Activated CD8-positive, alpha-beta memory T cell treated with anti-CD3 and anti-CD28 coated beads for 1 hour (primary cell): ENCODE measurements around the gene CCSER2.
"Not testable (repeated sequence)": the region's sequence is repeated elsewhere in the genome, so short reads cannot be mapped to it uniquely, and the experiment has no call there.

ENCODE experiments used
- DNase-seq, 2 donors: peaks; one replicate each; pipeline ENCODE4 v3.0.0-alpha.2; 2020; ENCODE audit warnings: low read depth in 1 of 2; ENCODE audit errors: extremely low read depth in 1 of 2

CCSER2 gene

DNA sequence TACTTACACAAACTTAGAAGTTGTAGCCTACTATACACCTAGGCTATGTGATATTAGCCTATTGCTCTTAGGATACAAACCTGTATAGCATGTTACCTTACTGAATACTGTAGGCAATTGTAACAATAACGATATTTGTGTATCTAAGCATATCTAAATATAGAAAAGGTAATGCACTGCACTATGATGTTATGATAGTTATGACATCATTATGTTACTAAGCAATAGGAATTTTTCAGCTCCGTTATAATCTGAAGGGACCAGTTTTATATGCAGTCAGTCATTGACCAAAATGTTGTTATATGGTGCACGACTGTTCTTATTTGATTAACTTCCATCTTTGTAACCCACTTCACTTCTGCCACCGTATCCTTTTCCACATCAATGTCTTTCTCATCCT lies 62.0 kb downstream of the CCSER2 start:
- no peak for DNase-seq

DNA sequence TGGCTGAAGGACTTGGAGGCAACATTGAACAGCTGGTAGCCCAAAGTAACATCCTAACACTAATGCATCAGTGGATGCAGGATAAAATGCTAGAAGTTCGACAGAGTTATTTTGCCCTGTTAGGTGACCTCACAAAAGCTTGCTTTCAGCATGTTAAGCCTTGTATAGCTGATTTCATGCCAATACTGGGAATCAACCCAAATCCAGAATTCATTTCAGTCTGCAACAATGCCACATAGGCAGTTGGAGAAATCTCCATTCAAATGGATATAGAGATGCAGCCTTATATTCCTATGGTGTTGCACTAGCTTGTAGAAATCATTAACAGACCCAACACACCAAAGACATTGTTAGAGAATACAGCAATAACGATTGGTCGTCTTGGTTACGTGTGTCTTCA lies 62.9 kb downstream of the CCSER2 start:
- no peak for DNase-seq

DNA sequence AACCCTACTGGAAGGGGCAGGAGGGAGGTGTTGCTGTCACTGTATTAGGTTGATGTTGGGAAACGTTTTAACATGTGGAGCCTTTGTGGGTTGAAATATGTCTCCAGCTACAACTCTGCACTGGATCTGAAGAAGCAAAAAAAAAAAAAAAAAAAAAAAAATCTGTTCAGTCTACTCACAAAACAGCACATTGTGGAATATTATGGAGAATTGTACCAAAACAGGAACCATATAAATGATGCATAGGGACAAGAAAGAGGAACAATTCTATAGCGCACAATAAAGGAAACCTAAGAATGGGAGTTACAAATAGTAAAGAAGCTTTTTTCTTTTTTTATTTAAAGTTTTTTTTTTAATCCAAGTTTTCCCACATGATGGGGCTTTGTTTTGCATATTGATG lies 63.8 kb downstream of the CCSER2 start:
- DNase-seq: no peak

DNA sequence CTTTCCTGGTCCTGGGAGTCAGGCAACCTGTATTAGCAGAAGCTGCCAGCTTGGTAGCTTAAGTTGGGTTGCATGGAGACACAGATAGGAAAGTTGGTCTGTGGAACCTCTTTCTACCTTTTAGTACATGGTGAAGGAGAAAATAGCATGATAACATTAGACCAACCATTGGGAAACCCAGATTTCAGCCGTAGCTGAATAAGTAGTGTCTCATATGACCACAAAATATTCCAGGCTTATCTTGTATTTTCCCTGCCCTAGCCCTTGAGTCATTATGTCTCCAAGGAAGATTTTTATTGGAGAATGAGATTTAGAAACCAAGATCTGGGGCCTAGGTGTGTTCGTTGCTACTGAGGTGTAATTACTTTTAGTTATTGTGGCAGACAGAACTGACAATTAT lies 67.2 kb downstream of the CCSER2 start:
- DNase-seq: no peak

DNA sequence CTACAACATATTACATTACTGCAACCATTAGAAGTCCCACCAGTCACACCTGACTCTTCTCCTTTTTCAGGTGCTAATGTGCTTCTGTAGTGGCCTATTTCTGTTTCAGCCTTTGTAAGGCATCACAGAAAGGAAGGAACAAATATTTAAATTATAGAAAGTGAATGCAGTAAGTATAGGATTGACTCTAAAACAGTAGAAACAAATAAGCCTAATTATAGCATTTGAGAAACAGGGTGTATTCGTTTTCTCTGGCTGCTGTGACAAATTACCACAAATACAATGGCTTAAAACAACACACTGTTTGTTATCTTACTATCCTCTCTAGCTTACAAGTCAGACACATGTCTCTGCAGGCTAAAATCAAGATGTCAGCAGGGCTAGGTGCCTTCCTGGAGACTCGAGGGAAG lies 69.4 kb downstream of the CCSER2 start:
- DNase-seq: no peak

DNA sequence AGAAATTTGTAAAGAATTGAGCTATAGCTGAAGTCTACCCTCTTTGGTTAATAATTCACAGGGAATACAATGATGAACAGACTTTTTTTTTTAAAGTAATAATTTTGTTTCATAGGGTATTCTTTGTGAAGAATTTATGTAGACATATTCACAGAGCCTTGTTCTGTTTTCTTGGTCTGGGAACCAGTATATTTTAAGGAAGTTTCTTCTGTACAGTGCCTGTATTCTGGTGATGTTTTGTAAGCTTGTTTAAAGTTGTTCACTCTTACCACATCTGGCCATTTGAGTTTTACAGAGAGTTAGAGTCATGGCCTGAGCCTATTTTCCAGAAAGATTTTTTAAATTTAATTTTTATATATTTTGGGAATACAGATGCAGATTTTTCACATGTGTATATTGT lies 70.3 kb downstream of the CCSER2 start:
- DNase-seq: no peak

DNA sequence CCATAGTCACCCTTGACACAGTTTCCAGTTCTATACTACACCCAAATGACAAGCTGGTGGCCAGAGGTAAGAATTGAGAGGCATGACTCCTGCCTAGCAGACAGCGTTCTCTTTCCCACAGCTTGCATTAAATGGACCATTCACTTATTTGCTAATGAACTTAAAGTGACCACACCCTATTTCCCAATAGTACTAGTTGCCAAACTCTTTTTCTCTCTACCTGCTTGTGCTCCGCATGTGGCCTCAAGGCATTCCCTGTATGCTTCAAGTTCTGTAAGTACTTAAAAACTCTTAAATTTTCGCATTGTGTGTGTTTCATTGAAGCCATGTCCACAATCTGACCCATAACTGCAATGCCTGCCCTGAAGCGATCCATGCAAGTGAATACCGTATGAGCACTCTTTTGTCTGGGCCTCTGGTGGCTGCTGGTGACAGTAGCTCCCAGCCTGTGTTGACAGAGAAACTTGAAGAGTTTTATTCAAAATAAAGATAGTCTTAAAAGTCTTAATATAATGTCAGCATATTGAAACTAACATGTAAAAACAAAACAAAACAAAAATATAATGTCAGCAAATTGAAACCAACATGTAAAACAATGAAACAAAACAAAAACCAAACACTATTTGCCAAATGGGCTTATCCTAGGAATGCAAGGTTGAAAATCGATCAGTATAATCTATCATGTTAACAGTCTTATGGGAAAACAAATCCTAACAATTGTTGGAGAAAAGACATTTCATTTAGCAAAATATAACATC lies 73.6 kb downstream of the CCSER2 start:
- no peak for DNase-seq

DNA sequence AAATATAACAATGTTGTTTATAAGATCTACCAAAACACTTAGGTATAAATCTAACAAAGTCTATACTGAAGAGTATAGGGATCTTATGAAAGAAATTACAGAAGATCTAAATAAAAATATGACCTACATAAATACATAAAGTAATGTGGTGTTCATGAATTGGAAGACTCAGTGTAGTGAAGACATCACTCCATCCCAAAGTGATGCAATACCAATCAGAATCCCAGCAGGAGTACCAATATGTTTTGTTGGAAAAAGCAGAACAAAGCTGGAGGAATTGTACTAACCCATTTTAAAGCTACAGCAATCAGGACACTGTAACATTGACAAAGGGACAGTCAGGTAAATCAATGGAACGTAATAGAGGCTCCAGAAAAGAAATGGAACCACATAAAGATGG lies 76.4 kb downstream of the CCSER2 start:
- no peak for DNase-seq

DNA sequence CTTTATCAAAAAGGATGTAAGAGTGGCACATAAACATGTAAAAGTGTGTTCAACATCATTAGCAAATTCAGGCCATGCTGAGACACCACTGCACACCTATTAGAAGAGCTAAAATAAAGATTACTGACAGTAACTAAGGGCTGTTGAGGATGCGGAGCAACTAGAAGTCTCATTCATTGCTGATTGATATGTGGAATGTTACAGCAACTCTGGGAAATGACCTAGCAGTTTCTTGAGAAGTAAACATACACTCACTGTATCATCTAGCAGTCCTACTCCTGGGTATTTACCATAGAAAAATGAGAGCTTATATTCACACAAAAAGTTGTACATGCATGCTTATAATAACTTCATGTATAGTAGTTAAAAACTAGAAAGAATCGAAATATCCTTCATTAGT lies 77.3 kb downstream of the CCSER2 start:
- no peak for DNase-seq

DNA sequence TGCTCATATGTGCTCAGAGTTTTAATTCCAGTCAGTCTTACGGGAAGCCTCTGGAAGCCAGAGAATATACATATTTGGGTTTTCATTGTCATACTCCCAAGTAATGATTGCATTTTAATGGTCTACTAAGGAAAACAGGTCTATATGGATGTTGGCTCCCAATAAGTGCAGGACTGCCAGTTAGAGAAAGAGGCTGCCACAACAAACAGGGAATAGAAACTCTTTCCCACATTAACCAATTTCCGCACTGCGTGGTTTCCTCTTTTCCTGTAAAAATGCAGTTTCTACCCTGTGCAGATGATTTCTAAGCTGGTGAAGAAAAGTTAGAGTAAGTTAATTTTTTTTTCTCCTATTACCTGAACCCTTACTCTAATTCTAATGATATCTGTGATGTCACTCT lies 78.2 kb downstream of the CCSER2 start:
- DNase-seq: no peak

DNA sequence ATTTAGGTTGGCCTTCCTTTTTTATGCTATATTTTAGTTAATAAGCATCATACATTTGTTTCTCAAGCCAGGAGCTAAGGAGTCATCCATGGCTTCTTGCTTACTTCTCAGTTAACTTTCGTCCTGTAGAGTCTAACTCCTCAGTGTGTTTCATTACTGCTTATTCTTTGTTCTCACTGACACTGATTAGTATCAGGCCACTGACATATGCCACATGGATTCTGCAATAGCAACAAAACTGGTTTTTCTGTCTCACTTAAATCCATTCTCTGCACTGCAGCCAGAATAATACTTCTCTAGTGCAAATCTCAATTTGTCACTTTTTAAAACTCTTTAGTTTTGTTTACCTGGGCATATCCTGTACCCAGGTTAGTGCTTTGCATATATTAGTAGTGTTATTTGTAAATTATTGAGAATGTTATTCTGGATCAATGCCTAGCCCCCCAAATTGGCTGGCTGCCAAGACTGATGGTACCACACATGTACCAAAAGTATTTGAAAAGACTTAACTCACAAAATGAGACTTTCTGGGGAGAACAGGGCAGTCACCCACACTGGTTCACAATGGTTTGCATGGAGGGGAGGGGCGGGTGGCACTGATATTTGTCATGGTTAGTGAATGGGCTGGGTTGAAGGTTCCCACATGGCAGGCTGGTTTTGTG lies 79.1 kb downstream of the CCSER2 start:
- no peak for DNase-seq

DNA sequence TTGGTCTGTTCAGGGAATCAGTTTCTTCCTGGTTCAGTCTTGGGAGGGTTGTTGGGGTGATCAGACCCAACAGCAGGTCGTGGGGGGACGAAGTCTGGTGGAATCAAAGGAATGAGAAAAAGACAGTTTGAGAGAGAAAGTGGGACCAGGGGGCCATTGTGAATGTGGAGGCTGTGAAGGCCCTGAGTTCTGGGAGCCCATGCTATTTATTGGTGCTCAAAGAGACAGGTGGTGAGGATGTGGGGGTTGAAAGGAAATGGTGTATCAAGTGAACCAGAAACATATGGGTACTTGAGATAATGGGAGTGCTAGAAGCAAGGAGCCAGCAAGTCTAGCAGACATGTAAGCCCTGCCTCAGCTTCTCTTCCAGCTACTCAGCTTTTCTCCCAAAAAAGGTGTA lies 84.1 kb downstream of the CCSER2 start:
- no peak for DNase-seq

DNA sequence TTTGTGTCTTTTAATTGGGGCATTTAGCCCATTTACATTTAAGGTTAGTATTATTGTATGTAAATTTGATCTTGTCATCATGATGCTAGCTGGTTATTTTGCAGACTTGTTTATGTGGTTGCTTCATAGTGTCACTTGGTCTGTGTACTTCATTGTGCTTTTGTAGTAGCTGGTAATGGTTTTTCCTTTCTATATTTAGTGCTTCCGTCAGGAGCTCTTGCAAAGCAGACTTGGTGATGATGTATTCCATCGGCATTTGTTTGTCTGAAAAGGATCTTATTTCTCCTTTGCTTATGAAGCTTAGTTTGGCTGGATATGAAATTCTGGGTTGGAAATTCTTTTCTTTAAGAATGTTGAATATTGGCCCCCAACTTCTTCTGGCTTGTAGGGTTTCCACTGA lies 85.7 kb downstream of the CCSER2 start:
- not testable (repeated sequence) for DNase-seq

DNA sequence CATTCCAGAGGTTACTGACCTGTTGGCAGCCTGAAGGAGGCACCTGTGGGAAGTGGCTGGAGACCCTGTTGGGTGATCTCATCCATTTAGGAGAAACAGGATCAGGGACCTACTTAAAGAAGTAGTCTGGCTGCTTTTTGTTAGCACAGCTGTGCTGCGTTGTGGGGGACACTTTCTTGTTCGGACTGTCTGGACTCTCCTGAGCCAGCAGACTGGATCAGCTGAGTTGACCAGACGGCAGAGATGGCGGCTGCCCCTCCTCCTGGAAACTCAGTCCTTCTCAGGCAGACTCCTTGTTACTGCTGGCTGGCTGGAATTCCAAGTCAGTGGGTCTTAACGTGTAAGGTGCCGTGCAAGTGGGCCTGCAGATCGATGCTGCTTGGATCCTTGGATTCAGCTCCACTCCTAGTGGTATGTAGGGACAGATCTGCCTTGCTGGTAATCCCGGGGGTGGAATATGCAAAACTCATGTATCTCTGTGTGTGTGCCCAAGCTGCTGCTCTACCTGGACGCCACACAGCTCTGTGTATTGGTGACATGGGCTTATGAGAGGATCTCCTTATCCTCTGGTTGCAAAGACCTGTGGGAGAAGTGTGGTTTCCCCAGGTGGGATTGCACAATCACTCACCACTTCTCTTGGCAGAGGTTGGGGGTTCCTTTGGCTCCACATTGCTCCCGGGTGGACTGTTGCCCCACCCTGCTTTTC lies 87.3 kb downstream of the CCSER2 start:
- DNase-seq: no peak

DNA sequence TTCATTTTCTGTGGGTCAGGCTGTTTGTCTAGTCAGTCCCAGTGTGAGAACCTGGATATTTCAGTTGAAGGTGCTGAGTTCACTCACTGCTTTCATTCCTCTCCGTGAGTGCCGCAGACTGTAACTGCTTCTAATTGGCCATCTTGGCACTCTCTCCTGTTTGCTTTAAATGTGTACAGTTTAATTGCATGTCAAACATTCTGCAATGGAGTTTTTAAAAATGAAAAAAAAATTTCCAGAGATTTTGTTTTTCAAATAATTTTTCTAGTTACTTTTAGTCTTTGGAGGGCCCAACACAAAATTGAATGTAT lies 87.8 kb downstream of the CCSER2 start:
- no peak for DNase-seq

DNA sequence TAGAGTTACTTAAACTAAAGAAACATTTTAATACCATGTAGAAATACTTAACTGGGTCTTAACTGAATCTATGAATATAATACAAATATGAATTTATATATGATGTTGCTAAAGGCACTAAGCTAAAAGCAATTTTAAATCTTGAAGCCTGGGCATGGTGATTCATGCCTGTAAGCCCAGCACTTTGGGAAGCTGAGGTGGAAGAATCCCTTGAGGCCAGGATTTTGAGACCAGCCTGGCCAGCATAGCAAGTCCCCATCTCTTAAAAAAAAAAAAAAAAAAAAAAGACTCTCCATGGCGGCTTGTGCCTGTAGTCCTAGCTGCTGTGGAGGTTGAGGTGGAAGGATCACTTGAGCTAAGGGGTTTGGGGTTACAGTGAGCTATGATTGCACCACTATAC lies 95.3 kb downstream of the CCSER2 start:
- DNase-seq: no peak

DNA sequence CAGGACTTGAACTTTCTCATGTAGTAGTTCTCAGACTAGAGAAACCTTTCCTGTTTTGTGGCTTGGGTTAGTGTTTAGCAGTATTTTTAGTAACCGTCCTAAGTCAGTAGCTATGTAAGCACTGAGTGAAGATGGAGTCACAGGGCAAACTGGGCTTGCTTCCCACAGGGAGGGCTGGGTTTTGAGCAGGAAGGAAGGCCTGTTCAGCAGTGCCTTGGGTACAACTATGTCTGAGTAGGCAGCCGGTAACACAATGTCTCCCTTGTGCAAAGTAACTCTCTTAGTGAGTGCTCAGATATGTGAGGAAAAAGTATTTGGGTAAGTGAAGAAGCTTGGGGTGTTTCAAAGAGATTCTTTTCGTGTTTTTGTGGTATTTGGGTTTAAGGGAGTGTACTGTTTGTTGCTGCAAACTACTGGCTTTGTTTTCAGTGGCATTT lies 96.4 kb downstream of the CCSER2 start:
- no peak for DNase-seq

DNA sequence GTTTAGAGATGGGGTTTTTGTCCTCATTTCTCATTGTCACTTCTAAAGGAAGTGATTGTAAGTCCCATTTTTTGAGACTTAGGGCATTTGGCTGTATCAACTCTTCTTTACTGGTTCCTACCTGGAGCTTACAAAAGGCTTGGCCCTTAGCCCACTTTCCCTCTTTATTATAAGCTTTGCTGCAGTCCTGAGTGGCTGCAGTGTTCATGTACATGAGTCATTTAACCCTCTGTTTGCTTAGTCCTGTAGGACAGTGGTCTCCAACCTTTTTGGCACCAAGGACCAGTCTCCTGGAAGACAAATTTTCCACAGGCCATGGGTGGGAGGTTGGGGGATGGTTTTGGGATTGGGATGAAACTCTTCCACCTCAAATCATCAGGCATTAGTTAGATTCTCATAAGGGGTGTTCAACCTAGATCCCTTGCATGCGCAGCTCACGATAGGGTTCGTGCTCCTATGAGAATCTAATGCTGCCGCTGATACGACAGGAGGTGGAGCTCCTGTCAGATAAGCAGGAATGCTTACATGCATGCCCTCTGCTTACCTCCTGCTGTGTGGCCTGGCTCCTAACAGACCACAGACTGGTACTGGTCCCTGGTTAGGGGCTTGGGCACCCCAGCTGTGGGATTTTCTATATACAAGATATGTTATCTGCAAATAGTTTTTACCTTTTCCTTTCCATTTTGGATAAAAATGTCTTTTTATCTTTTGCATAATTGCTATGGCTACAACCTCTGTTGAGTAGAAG lies 99.7 kb downstream of the CCSER2 start:
- DNase-seq: no peak

DNA sequence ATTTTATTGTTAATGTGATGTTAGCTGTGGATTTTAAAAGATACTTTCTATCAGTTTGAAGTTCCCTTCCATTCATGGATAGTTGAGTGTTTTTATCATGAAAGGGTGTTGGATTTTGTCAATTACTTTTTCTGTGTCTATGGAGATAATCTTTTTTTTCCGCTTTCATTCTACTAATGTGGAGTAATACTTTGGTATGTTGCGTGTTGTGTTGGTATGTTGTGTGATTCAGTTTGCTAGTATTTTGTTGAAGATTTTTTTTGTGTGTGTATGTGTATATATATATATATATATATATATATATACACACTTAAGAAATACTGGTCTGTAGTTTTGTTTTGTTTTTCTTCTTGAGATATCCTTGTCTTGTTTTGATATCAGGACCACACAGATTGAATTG lies 100.3 kb downstream of the CCSER2 start:
- no peak for DNase-seq

DNA sequence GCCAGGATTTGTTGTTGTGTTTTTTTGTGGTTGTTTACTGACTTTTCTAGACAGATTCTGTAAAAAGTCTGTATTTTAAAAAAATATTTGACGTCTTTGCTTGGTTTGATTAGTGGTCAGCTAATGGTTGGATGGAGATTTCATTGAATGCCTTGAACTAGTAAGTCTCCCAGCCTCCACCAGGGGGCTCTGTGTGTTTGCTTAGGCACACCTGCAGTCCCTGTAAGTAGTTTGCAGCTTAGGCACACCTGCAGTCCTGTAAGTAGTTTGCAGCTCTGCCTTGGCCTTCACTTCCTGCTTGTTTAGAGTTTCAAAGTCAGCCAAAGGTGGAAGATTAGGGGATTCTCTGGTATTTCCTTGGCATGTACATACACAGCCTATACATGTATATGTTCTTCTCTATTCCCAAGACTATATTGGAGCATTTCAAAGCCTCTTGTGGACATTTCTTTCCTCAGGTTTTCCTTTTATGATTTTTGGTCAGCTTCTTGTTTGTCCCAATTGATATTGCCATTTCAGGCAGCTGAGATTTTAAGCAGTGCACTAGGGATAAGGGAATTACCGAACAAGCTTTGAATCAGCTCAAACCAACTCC lies 101.6 kb downstream of the CCSER2 start:
- DNase-seq: peak; percentile 33 to 44

DNA sequence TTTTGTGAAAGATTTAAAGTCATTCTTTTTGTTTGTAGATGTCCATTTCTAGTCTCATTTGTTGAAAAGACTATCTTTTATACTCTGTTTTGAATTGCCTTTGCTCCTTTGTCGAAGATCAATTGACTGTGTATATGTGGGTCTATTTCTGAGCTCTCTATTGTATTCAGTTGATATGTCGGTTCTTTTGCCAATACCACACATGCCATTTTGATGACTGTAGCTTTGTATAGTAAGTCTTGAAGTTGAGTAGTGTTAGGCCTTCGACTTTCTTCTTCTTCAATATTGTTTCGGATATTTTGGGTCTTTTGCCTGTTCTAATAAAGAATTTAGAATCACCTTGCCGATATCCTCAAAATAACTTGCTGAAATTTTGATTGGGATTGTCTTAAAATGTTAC lies 104.5 kb downstream of the CCSER2 start:
- DNase-seq: no peak
